B cell (primary cell): ENCODE results near the gene OR5C1. TPM values are rescaled to one million over a fixed set of nuclear protein-coding genes. Genes with fewer than 3 reads are reported as not detected.
A peak's percentile ranks its signal among the peaks of the same experiment; 100 is the strongest.

Experiments
- ATAC-seq: fragments of 200-7000 bp; cut with Tn5 transposase; one replicate; pipeline ENCODE4 v1.10.0; 2021; ENCODE audit warnings: low read depth, mild to moderate bottlenecking, moderate number of reproducible peaks, moderate library complexity
- CTCF ChIA-PET: fragments of 350-600 bp; sonication (Branson Sonifier 250); formaldehyde crosslinking; loops from one replicate; lab custom pipeline; 2021; ENCODE audit warnings: antibody characterized with exemption, inconsistent platforms; lab: Charles Lee
- POLR2A ChIA-PET: fragments of 350-600 bp; sonication (Branson Sonifier 250); formaldehyde crosslinking; loops from one replicate; lab custom pipeline; 2021; ENCODE audit warnings: antibody characterized with exemption; lab: Charles Lee
- DNase-seq: peaks from one replicate; pipeline ENCODE4 v3.0.0; 2013
- H2AFZ ChIP-seq: 2 replicates; pipeline ENCODE4 v1.6.1; 2012; ENCODE audit warnings: mild to moderate bottlenecking, low read depth, low read length; ENCODE audit not compliant: insufficient read depth, poor library complexity, severe bottlenecking
- H3K27ac ChIP-seq, 2 donors: 1 replicate in 1 of 2; 2 replicates in 1 of 2; pipeline ENCODE4 v1.5.1; 2012 to 2013; ENCODE audit warnings: low read length in 2 of 2, mild to moderate bottlenecking in 2 of 2, moderate library complexity in 1 of 2
- H3K27me3 ChIP-seq, 4 experiments: fragments of 200-600 bp in 1 of 4; sonication (generic) in 1 of 4; replicated peaks in 1 of 4; 1 replicate in 2 of 4; 2 replicates in 2 of 4; pipeline versions ENCODE4 v1.6.1 to v1.7.0; 2013 to 2016; ENCODE audit warnings: low read length in 3 of 4, mild to moderate bottlenecking in 2 of 4, mixed read lengths in 1 of 4, moderate library complexity in 1 of 4; ENCODE audit not compliant: insufficient read depth in 4 of 4, control insufficient read depth in 3 of 4; ENCODE audit errors: control extremely low read depth in 1 of 4
- H3K36me3 ChIP-seq, 2 experiments: replicated peaks in 1 of 2; 1 replicate in 1 of 2; 2 replicates in 1 of 2; pipeline versions ENCODE4 v1.6.1 to v1.7.1; 2013; ENCODE audit warnings: low read length in 1 of 2; ENCODE audit not compliant: insufficient read depth in 2 of 2, control insufficient read depth in 1 of 2; ENCODE audit errors: control extremely low read depth in 1 of 2, extremely low read depth in 1 of 2
- H3K4me1 ChIP-seq, 2 donors: fragments of 200-600 bp in 1 of 2; sonication (generic) in 1 of 2; 1 replicate in 1 of 2; 2 replicates in 1 of 2; pipeline versions ENCODE4 v1.5.1 to v1.6.1; 2013 to 2017; ENCODE audit warnings: low read length in 2 of 2; ENCODE audit not compliant: control insufficient read depth in 2 of 2, insufficient read depth in 2 of 2
- H3K4me2 ChIP-seq: replicated peaks from 2 replicates; pipeline ENCODE3; 2012; ENCODE audit warnings: mild to moderate bottlenecking, low read depth, low read length; ENCODE audit not compliant: poor library complexity, severe bottlenecking
- H3K4me3 ChIP-seq, 5 experiments: fragments of 200-600 bp in 1 of 5; sonication (generic) in 1 of 5; 1 replicate in 3 of 5; 2 replicates in 2 of 5; pipeline versions ENCODE4 v1.5.1 to v1.7.0; 2011 to 2016; ENCODE audit warnings: low read length in 4 of 5, mild to moderate bottlenecking in 4 of 5, low read depth in 2 of 5, control low read depth in 1 of 5, moderate library complexity in 1 of 5; ENCODE audit not compliant: insufficient read depth in 1 of 5; ENCODE audit errors: control extremely low read depth in 1 of 5, extremely low read depth in 1 of 5
- H3K79me2 ChIP-seq: fragments of 200-600 bp; sonication (generic); one replicate; pipeline ENCODE4 v1.6.0; 2016; ENCODE audit warnings: low read length; ENCODE audit not compliant: control insufficient read depth, insufficient read depth
- H3K9ac ChIP-seq: fragments of 200-600 bp; sonication (generic); 2 replicates; pipeline ENCODE4 v1.6.1; 2017; ENCODE audit warnings: mild to moderate bottlenecking, low read length, moderate library complexity
- H3K9me3 ChIP-seq, 3 donors: one replicate each; pipeline versions ENCODE4 v1.6.1 to v1.7.1; 2013; ENCODE audit warnings: low read length in 2 of 3; ENCODE audit not compliant: control insufficient read depth in 2 of 3, insufficient read depth in 1 of 3; ENCODE audit errors: control extremely low read depth in 1 of 3
- H4K20me1 ChIP-seq: 2 replicates; pipeline ENCODE4 v1.6.0; 2012; ENCODE audit warnings: mild to moderate bottlenecking, low read length; ENCODE audit not compliant: insufficient read depth, control insufficient read depth, poor library complexity, severe bottlenecking
- H3K27ac Mint-ChIP-seq: one replicate; pipeline ENCODE4 v1.8.0; 2021; ENCODE audit warnings: mixed read lengths
- H3K27me3 Mint-ChIP-seq: one replicate; pipeline ENCODE4 v1.8.0; 2021; ENCODE audit warnings: mixed read lengths
- H3K4me1 Mint-ChIP-seq: one replicate; pipeline ENCODE4 v1.8.0; 2021; ENCODE audit warnings: mixed read lengths
- H3K4me3 Mint-ChIP-seq: one replicate; pipeline ENCODE4 v1.8.0; 2021; ENCODE audit warnings: mixed read lengths
- H3K9me3 Mint-ChIP-seq: one replicate; pipeline ENCODE4 v1.8.0; 2022; ENCODE audit warnings: mixed read lengths; ENCODE audit not compliant: insufficient read depth
- EZH2 ChIP-seq: IDR thresholded peaks from 2 replicates; pipeline ENCODE4 v1.6.1; 2012; ENCODE audit warnings: borderline replicate concordance, low read depth, mild to moderate bottlenecking, moderate library complexity, low read length; ENCODE audit not compliant: insufficient read depth, poor library complexity, severe bottlenecking
- WGBS: methylation state at CpG from one replicate; pipeline ENCODE4 v1.1.5; 2013; ENCODE audit warnings: missing lambda C conversion rate; ENCODE audit not compliant: insufficient coverage; 5-methylcytosine and 5-hydroxymethylcytosine counted together
- intact Hi-C: fragments of 100-400 bp; cut with micrococcal nuclease; formaldehyde crosslinking; loops from one replicate; pipeline ENCODE4 v1.10.0; 2022
- polyA plus RNA-seq: library from polyadenylated mRNA; depleted of rRNA; stranded (reverse); fragments of >200 nt; gene quantifications from 2 replicates; pipeline ENCODE4 v1.2.3, GENCODE V29; 2012
- total RNA-seq, 2 donors: library from RNA; stranded (reverse); fragments of 120-200 nt in 1 of 2; gene quantifications; 1 replicate in 1 of 2; 2 replicates in 1 of 2; pipeline versions ENCODE4 v1.2.3 to v1.2.4, GENCODE V29; 2013 to 2022
- TF ChIP-seq, protein P1 (sequence below): fragments of 200-600 bp; IDR thresholded peaks from one replicate; pipeline ENCODE4 v1.8.0; 2022; ENCODE audit warnings: antibody characterized with exemption, mild to moderate bottlenecking

OR5C1 gene
- total and polyA plus RNA-seq, 2 donors (not counting 1 experiment from before 2014, with no cell fraction given) = not detected

DNA sequence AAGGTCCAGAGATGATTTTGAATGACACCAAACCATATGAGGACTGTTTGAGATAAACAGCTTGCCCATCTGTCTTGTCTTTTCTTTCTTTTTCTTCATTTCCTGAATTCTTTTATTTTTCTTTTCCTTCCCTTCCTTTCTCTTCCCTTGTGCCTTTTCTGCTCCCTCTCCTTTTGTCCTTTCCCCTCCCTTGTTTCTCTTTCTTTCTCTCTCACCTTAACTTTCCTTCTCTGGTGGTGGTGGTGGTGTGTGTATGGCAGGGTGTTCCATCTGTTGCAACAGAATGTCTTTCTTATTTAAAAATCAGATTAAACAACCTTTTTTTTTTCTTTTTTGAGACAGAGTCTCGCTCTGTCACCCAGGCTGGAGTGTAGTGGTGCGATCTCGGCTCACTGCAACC lies 43.5 kb downstream of the OR5C1 start:
- Histone ChIP-seq H2AFZ (peak overlapping the region; percentile 22), H4K20me1 (peaks cover 7% of the 10 kb centered on the region), H3K9ac (no peak overlapping the region), H3K4me2 (no peak overlapping the region), H3K9me3 (no peaks in the 10 kb centered on the region), H3K79me2 (peaks cover 17% of the 10 kb centered on the region), H3K4me1 (peaks cover 9 to 20% of the 10 kb centered on the region in 2 donors), H3K36me3 (no peaks in the 10 kb centered on the region), H3K27me3 (no peaks in the 10 kb centered on the region), H3K27ac (no peak overlapping the region), H3K4me3 (no peak overlapping the region)
- no peak for DNase-seq
- 95% methylated on average over 3 of the region's 3 CpGs for WGBS
- Mint-ChIP-seq H3K27me3 (no peaks in the 10 kb centered on the region), H3K4me1 (peaks cover 17% of the 10 kb centered on the region), H3K4me3 (no peak overlapping the region), H3K27ac (no peak overlapping the region), H3K9me3 (no peaks in the 10 kb centered on the region)
- TF ChIP-seq, protein P1, sequence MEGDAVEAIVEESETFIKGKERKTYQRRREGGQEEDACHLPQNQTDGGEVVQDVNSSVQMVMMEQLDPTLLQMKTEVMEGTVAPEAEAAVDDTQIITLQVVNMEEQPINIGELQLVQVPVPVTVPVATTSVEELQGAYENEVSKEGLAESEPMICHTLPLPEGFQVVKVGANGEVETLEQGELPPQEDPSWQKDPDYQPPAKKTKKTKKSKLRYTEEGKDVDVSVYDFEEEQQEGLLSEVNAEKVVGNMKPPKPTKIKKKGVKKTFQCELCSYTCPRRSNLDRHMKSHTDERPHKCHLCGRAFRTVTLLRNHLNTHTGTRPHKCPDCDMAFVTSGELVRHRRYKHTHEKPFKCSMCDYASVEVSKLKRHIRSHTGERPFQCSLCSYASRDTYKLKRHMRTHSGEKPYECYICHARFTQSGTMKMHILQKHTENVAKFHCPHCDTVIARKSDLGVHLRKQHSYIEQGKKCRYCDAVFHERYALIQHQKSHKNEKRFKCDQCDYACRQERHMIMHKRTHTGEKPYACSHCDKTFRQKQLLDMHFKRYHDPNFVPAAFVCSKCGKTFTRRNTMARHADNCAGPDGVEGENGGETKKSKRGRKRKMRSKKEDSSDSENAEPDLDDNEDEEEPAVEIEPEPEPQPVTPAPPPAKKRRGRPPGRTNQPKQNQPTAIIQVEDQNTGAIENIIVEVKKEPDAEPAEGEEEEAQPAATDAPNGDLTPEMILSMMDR = no peak
- no peak for TF ChIP-seq EZH2
- intact Hi-C loops = no loop called here
- ChIA-PET POLR2A (no interaction called here), CTCF (interaction anchor here (0.7 to 1.2 kb wide), 2 partner anchors 22 to 522 kb away, joined by 3 to 4 read pairs; no protein-coding TSS in a partner anchor)
- ATAC-seq = no peak

DNA sequence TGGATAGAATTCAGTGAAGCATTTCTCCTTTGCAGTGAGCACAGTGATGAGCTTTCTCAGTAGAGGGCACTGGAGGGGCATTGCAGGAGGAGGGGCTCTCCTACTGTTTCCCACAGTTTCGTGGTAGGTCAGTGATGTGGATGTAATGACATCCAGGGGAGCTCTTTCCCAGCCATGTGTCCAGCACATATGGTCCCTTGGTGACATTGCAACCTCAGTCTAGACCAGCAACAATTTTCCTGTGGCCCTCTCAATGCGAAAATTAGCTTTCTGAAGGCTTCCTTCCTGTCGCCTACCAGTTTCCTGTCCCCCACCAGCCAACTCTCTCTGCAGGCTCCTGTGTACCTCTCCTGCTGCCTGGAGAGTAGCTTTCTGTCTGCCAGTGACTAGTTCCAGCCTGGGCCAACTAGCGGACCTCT lies 46.6 kb downstream of the OR5C1 start:
- Histone ChIP-seq H3K4me1 (peaks cover 7 to 8% of the 10 kb centered on the region in 2 donors), H3K9me3 (peaks cover 0 to 7% (median 0%) of the 10 kb centered on the region in 3 donors), H3K4me3 (no peak overlapping the region), H3K27me3 (no peaks in the 10 kb centered on the region), H3K4me2 (peak overlapping the region; percentile 55), H2AFZ (peak overlapping the region; percentile 63), H3K36me3 (no peaks in the 10 kb centered on the region), H3K27ac (no peak overlapping the region), H3K9ac (no peak overlapping the region), H4K20me1 (no peaks in the 10 kb centered on the region), H3K79me2 (no peaks in the 10 kb centered on the region)
- H3K27me3 Mint-ChIP-seq = no peaks in the 10 kb centered on the region
- ATAC-seq (no peak), DNase-seq (peak; percentile 10)
- H3K27ac Mint-ChIP-seq = no peak overlapping the region
- WGBS = 0% methylated on average over 2 of the region's 4 CpGs
- no peaks in the 10 kb centered on the region for H3K9me3 Mint-ChIP-seq
- ChIA-PET POLR2A (no interaction called here), CTCF (interaction anchor here (0.9 to 1.8 kb wide), 3 partner anchors 9 to 155 kb away, joined by 3 to 8 read pairs (median 3); no protein-coding TSS in a partner anchor)
- peak overlapping the region; percentile 37 for H3K4me3 Mint-ChIP-seq
- intact Hi-C loops = no loop called here
- H3K4me1 Mint-ChIP-seq = peaks cover 8% of the 10 kb centered on the region
- TF ChIP-seq, protein P1 = no peak
- TF ChIP-seq EZH2 = no peak
